WERI-Rb-1 (cell line): ENCODE measurements around the gene JAGN1.
"Not testable (repeated sequence)": the region's sequence is repeated elsewhere in the genome, so short reads cannot be mapped to it uniquely, and the experiment has no call there.

Experiments
- DNase-seq: peaks from one replicate; pipeline ENCODE4 v3.0.0-alpha.2; 2020
- H3K27ac ChIP-seq: fragments of 250-450 bp; sonication (Bioruptor Pico); 2 replicates; pipeline ENCODE4 v1.5.1; 2020; ENCODE audit warnings: mild to moderate bottlenecking, moderate library complexity
- H3K27me3 ChIP-seq: fragments of 250-450 bp; sonication (Bioruptor Pico); 2 replicates; pipeline ENCODE4 v1.5.1; 2021; ENCODE audit warnings: mild to moderate bottlenecking, low read depth, moderate library complexity; ENCODE audit not compliant: insufficient read depth, severe bottlenecking
- H3K36me3 ChIP-seq: fragments of 250-450 bp; sonication (Bioruptor Pico); 2 replicates; pipeline ENCODE4 v1.5.1; 2020; ENCODE audit warnings: mild to moderate bottlenecking, moderate library complexity
- H3K4me3 ChIP-seq: 2 replicates; pipeline ENCODE4 v1.5.1; 2011; ENCODE audit warnings: low read depth, mild to moderate bottlenecking, control low read depth, low read length
- H3K9me3 ChIP-seq: fragments of 250-450 bp; sonication (Bioruptor Pico); 2 replicates; pipeline ENCODE4 v1.5.1; 2021; ENCODE audit warnings: mild to moderate bottlenecking, moderate library complexity; ENCODE audit not compliant: severe bottlenecking
- TF ChIP-seq, protein P1 (sequence below): IDR thresholded peaks from 2 replicates; pipeline ENCODE4 v1.5.1; 2011; ENCODE audit warnings: low read depth, mild to moderate bottlenecking, control low read depth, inconsistent platforms, low read length

The JAGN1 gene

GRCh38 chr3:9897408-9898372 is 7.3 kb downstream of the JAGN1 start:
- H3K9me3 ChIP-seq, result no peaks in the 10 kb centered on the region
- H3K27me3 ChIP-seq, result no peaks in the 10 kb centered on the region
- H3K27ac ChIP-seq, result no peak overlapping the region
- peaks cover 15% of the 10 kb centered on the region for H3K36me3 ChIP-seq
- no peak for DNase-seq
- no peak overlapping the region for H3K4me3 ChIP-seq
- TF ChIP-seq, protein P1, sequence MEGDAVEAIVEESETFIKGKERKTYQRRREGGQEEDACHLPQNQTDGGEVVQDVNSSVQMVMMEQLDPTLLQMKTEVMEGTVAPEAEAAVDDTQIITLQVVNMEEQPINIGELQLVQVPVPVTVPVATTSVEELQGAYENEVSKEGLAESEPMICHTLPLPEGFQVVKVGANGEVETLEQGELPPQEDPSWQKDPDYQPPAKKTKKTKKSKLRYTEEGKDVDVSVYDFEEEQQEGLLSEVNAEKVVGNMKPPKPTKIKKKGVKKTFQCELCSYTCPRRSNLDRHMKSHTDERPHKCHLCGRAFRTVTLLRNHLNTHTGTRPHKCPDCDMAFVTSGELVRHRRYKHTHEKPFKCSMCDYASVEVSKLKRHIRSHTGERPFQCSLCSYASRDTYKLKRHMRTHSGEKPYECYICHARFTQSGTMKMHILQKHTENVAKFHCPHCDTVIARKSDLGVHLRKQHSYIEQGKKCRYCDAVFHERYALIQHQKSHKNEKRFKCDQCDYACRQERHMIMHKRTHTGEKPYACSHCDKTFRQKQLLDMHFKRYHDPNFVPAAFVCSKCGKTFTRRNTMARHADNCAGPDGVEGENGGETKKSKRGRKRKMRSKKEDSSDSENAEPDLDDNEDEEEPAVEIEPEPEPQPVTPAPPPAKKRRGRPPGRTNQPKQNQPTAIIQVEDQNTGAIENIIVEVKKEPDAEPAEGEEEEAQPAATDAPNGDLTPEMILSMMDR, result no peak

DNA sequence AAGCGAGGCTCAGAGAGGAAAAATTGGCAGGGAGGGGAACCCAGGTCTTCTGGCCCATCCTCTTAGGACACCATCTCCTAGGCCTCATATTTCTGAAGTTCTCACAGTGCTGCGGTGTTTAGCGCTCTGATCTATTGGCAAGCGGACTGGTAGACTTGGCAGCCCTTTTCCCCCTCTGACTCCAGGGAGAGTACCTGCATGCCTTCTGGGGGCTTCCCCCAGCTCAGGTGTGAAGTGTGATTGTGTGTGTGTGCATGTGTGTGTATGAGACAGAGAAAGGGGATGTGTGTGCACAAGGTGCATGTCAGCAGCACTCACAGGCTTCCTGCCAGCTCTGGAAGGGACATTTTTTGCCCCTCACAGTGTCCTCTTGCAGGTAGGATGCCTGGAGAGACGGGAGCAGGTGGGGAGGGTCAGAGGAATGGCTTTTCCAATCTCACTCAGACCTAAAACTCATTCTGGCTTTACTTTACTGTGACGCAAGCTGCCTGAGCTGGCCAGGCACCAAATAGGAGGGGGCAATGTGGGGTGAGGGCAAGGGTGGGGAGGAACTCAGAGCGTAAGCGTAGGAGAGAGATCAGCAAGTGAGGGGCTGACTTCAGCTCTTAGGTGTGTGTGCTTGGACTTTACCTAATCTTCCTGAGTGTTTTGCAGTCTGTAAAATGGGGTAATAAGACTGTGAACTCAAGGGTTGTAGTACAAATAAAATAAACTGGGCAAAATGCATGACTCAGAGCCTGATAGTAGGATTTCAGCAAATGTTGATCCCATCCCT is 8.2 kb downstream of the JAGN1 start:
- TF ChIP-seq, protein P1, result no peak
- Histone ChIP-seq H3K36me3 (peaks cover 5% of the 10 kb centered on the region), H3K27ac (no peak overlapping the region)

DNA sequence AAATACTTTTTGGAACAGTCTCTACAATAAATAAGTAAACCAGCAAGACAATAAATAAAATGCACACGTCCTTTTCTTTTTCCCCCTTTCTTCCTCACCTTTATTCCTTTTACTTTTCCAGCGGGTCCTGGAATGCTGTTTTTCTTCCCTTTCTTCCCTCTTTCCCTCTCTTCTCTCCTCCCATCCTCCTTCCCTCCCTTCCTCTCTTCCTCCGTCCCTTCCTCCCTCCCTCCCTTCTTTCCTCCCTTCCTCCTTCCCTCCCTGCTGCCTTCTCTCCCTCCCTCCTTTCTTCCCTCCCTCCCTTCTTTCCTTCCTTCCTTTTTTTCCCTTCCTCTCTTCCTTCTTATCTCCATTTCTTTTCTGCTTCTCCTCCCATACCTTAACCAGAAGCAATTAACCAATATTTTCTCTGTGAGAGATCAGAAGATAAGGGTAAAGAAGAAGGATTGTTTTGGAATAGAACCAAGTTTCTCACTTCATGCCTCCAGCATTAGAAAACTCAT is 8.9 kb downstream of the JAGN1 start:
- Histone ChIP-seq H3K9me3 (no peaks in the 10 kb centered on the region), H3K27me3 (no peaks in the 10 kb centered on the region), H3K36me3 (no peaks in the 10 kb centered on the region), H3K27ac (no peak overlapping the region), H3K4me3 (no peak overlapping the region)
- DNase-seq, result no peak
- TF ChIP-seq, protein P1, result no peak

More for the DNA sequence above, 8.2 kb downstream of the JAGN1 start:
- no peak for DNase-seq
- Histone ChIP-seq H3K27me3 (no peaks in the 10 kb centered on the region), H3K9me3 (no peaks in the 10 kb centered on the region), H3K4me3 (no peak overlapping the region)

GRCh38 chr3:9900965-9901415 is 10.6 kb downstream of the JAGN1 start:
- not testable (repeated sequence) for DNase-seq

DNA sequence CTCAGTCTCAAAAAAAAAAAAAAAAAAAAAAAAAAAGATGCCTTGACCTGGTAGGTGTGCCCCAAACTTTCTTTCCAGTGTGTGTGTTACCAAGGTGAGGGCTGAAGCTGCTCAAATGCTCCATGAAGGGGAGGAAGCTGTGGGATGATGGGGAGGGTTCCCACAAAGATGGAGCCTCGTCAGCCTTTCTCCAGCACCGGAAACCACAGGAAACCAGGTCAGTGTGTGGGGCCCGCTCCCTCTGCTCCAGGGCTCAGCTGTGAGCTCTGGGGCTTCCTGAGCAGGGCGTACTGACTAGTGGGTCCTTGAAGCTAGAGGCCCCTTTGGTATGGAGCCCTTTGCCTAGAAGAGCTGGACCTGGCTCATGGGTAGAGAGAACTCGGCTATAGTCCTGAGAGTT is 11.6 kb downstream of the JAGN1 start:
- no peaks in the 10 kb centered on the region for H3K36me3 ChIP-seq
- no peaks in the 10 kb centered on the region for H3K9me3 ChIP-seq
- H3K27ac ChIP-seq, result no peak overlapping the region
- TF ChIP-seq, protein P1, result no peak
- no peaks in the 10 kb centered on the region for H3K27me3 ChIP-seq
- H3K4me3 ChIP-seq, result no peak overlapping the region
- DNase-seq, result no peak

More at GRCh38 chr3:9900965-9901415, 10.6 kb downstream of the JAGN1 start:
- H3K36me3 ChIP-seq, H3K4me3 ChIP-seq, H3K27me3 ChIP-seq, H3K27ac ChIP-seq, H3K9me3 ChIP-seq: not testable (repeated sequence)
